ENCODE measurements around the gene C10orf143.

The C10orf143 gene

GRCh38 chr10:130045801-130046321 is 64.8 kb downstream of the C10orf143 start:
- Histone ChIP-seq H3K79me2 (ENCODE audit: insufficient read depth, low read length) (no peaks in the 10 kb centered on the region), H3K27me3 (ENCODE audit: low read length) (no peaks in the 10 kb centered on the region), H3K36me3 (ENCODE audit: low read length) (no peaks in the 10 kb centered on the region), H2AFZ (ENCODE audit: low read depth, low read length, severe bottlenecking) (no peak overlapping the region), H3K9me2 (replicated peaks; ENCODE audit: insufficient read depth, low read length) (no peaks in the 10 kb centered on the region), H3K4me2 (ENCODE audit: low read depth, low read length, poor library complexity, severe bottlenecking) (no peak overlapping the region), H4K20me1 (ENCODE audit: low read depth, low read length) (no peaks in the 10 kb centered on the region), H3K27ac (ENCODE audit: low read depth, low read length) (no peak overlapping the region), H3F3A (ENCODE audit: insufficient read depth) (no peaks in the 10 kb centered on the region), H3K4me3 (ENCODE audit: insufficient read depth, low read length, poor library complexity, severe bottlenecking) (no peak overlapping the region), H3K9ac (ENCODE audit: low read length) (no peak overlapping the region), H3K9me3 (ENCODE audit: insufficient read depth, low read length) (no peaks in the 10 kb centered on the region)
- TF ChIP-seq EZH2phosphoT487 (conservative IDR thresholded peaks at IDR 0.05; ENCODE audit: low read length) (no peak), CTCF (IDR thresholded peaks at IDR 0.05; ENCODE audit: insufficient read depth, low read length, poor library complexity, severe bottlenecking) (no peak)

- TF ChIP-seq CTCF (IDR thresholded peaks at IDR 0.05; ENCODE audit: insufficient read depth, low read length, poor library complexity, severe bottlenecking) (no peak), EZH2phosphoT487 (conservative IDR thresholded peaks at IDR 0.05; ENCODE audit: low read length) (no peak)
- H3K36me3 ChIP-seq (ENCODE audit: low read length), result no peaks in the 10 kb centered on the region
- no peak overlapping the region for H3K9ac ChIP-seq (ENCODE audit: low read length)
- H3K27me3 ChIP-seq (ENCODE audit: low read length), result no peaks in the 10 kb centered on the region
- no peaks in the 10 kb centered on the region for H3K9me2 ChIP-seq (replicated peaks; ENCODE audit: insufficient read depth, low read length)
- H3K4me2 ChIP-seq (ENCODE audit: low read depth, low read length, poor library complexity, severe bottlenecking), result no peak overlapping the region
- H2AFZ ChIP-seq (ENCODE audit: low read depth, low read length, severe bottlenecking), result no peak overlapping the region
- no peak overlapping the region for H3K27ac ChIP-seq (ENCODE audit: low read depth, low read length)
- no peaks in the 10 kb centered on the region for H3F3A ChIP-seq (ENCODE audit: insufficient read depth)
- H4K20me1 ChIP-seq (ENCODE audit: low read depth, low read length), result no peaks in the 10 kb centered on the region
- H3K4me3 ChIP-seq (ENCODE audit: insufficient read depth, low read length, poor library complexity, severe bottlenecking), result no peak overlapping the region
- H3K9me3 ChIP-seq (ENCODE audit: insufficient read depth, low read length), result no peaks in the 10 kb centered on the region
- H3K79me2 ChIP-seq (ENCODE audit: insufficient read depth, low read length), result no peaks in the 10 kb centered on the region
Measured at GRCh38 chr10:130045091-130045652, 65.5 kb downstream of the C10orf143 start.

- no peak overlapping the region for H2AFZ ChIP-seq (ENCODE audit: low read depth, low read length, severe bottlenecking)
- no peaks in the 10 kb centered on the region for H4K20me1 ChIP-seq (ENCODE audit: low read depth, low read length)
- no peaks in the 10 kb centered on the region for H3K9me2 ChIP-seq (replicated peaks; ENCODE audit: insufficient read depth, low read length)
- no peak for TF ChIP-seq CTCF (IDR thresholded peaks at IDR 0.05; ENCODE audit: insufficient read depth, low read length, poor library complexity, severe bottlenecking)
- no peak for TF ChIP-seq EZH2phosphoT487 (conservative IDR thresholded peaks at IDR 0.05; ENCODE audit: low read length)
- H3K9me3 ChIP-seq (ENCODE audit: insufficient read depth, low read length), result no peaks in the 10 kb centered on the region
- H3K9ac ChIP-seq (ENCODE audit: low read length), result no peak overlapping the region
- H3K36me3 ChIP-seq (ENCODE audit: low read length), result no peaks in the 10 kb centered on the region
- H3F3A ChIP-seq (ENCODE audit: insufficient read depth), result no peaks in the 10 kb centered on the region
- H3K4me2 ChIP-seq (ENCODE audit: low read depth, low read length, poor library complexity, severe bottlenecking), result no peak overlapping the region
- no peaks in the 10 kb centered on the region for H3K79me2 ChIP-seq (ENCODE audit: insufficient read depth, low read length)
- no peak overlapping the region for H3K27ac ChIP-seq (ENCODE audit: low read depth, low read length)
- H3K4me3 ChIP-seq (ENCODE audit: insufficient read depth, low read length, poor library complexity, severe bottlenecking), result no peak overlapping the region
- no peaks in the 10 kb centered on the region for H3K27me3 ChIP-seq (ENCODE audit: low read length)
Measured at GRCh38 chr10:130044067-130045061, 66.3 kb downstream of the C10orf143 start.
